Fibroblast of peridontal ligament (primary cell): ENCODE results near the gene UBQLN4.

ENCODE experiments used
- DNase-seq: peaks from one replicate; pipeline ENCODE4 v3.0.0-alpha.2; 2010; ENCODE audit errors: extremely low read depth

Gene UBQLN4

GRCh38 chr1:156053768-156054499 lies at the start of gene UBQLN4:
Gene UBQLN4 (minus strand): TSS chr1:156053798. CDS start chr1:156053701, 97 bp downstream.
- peak; percentile 70 for DNase-seq

GRCh38 chr1:156102633-156103511 lies 49.3 kb upstream of the UBQLN4 start:
- DNase-seq, result peak; percentile 88

GRCh38 chr1:156101880-156102279 lies 48.3 kb upstream of the UBQLN4 start:
- no peak for DNase-seq

GRCh38 chr1:156100205-156100995 lies 46.8 kb upstream of the UBQLN4 start:
- DNase-seq, result no peak

GRCh38 chr1:156099282-156099681 lies 45.7 kb upstream of the UBQLN4 start:
- no peak for DNase-seq

- no peak for DNase-seq
Observed at GRCh38 chr1:156098784-156099183, 45.2 kb upstream of the UBQLN4 start.

- no peak for DNase-seq
Observed at GRCh38 chr1:156097499-156098178, 44.0 kb upstream of the UBQLN4 start.

- DNase-seq, result peak; percentile 83
Observed at GRCh38 chr1:156096640-156097391, 43.2 kb upstream of the UBQLN4 start.

GRCh38 chr1:156095906-156096508 lies 42.4 kb upstream of the UBQLN4 start:
- peak; percentile 32 for DNase-seq

- no peak for DNase-seq
Observed at GRCh38 chr1:156091610-156092009, 38.0 kb upstream of the UBQLN4 start.

- peak; percentile 79 for DNase-seq
Observed at GRCh38 chr1:156090840-156091188, 37.2 kb upstream of the UBQLN4 start.

GRCh38 chr1:156090138-156090839 lies 36.7 kb upstream of the UBQLN4 start:
- DNase-seq, result no peak

GRCh38 chr1:156089704-156090103 lies 36.1 kb upstream of the UBQLN4 start:
- no peak for DNase-seq

GRCh38 chr1:156086256-156086662 lies 32.7 kb upstream of the UBQLN4 start:
- DNase-seq, result no peak

- DNase-seq, result no peak
Observed at GRCh38 chr1:156083800-156084790, 30.5 kb upstream of the UBQLN4 start.

- peak; percentile 56 for DNase-seq
Observed at GRCh38 chr1:156082309-156083091, 28.9 kb upstream of the UBQLN4 start, which contains the start of gene MEX3A. Gene MEX3A (minus strand): TSS chr1:156082465. CDS start chr1:156081998, 467 bp downstream.

- no peak for DNase-seq
Observed at GRCh38 chr1:156081917-156082308, 28.3 kb upstream of the UBQLN4 start.
